ENCODE data around the gene STAB2.

STAB2 gene

DNA sequence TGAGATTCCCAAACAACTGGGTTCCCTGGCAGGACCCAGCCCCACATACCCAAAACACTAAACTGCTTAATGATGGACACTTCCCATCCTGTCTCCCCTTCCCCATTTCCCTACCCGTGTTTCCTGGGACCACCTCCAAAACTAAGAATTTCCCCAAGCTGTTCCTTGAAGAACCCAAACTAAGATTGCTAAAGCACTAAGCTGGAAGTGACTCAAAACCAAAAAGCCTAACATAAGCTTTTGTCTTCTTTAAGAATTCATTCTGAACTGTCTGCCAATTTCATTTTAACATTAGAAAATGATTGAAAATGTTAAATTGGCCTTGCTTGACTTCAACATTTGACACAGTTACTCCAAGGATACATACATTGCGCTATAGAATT, 29.5 kb upstream of the STAB2 start:
- no peak overlapping the region for H3K27ac ChIP-seq (ENCODE audit: low read depth, low read length)
- H3K27me3 ChIP-seq (ENCODE audit: control insufficient read depth, insufficient read depth, low read length) = no peaks in the 10 kb centered on the region
- no peaks in the 10 kb centered on the region for H3K4me1 ChIP-seq (ENCODE audit: control insufficient read depth, insufficient read depth, low read length)
- no peak overlapping the region for H3K4me3 ChIP-seq (ENCODE audit: low read depth, low read length)
- no peak overlapping the region for H3K9ac ChIP-seq (ENCODE audit: low read depth, low read length)
- no peaks in the 10 kb centered on the region; the same call in 1 of the 2 replicates for H3K9me3 ChIP-seq (ENCODE audit: control insufficient read depth, insufficient read depth, low read length)
- no peaks in the 10 kb centered on the region for H3K36me3 ChIP-seq (ENCODE audit: control insufficient read depth, insufficient read depth, low read length)

DNA sequence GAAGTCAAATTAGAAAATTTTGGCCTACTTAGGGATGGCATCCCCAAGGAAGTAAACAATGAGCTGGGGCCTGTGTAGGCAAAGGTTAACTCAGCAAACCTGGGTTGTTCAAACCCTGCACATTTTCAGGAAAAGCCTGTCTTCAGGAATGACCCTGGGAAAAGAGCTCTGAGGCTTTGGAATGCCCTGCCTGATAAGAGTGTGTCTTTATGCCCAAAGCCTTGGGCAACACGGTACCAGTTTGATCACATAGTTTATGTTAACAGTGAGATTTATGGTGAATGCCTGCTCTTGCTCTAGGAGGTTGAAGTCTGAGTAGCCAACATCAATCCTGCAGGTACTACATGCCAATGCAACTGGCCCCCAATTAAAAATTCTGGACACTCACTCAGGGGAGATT, 28.2 kb upstream of the STAB2 start:
- H3K4me1 ChIP-seq (ENCODE audit: control insufficient read depth, insufficient read depth, low read length) = no peaks in the 10 kb centered on the region
- no peak overlapping the region for H3K4me3 ChIP-seq (ENCODE audit: low read depth, low read length)
- no peaks in the 10 kb centered on the region; the same call in 1 of the 2 replicates for H3K9me3 ChIP-seq (ENCODE audit: control insufficient read depth, insufficient read depth, low read length)
- H3K27ac ChIP-seq (ENCODE audit: low read depth, low read length) = no peak overlapping the region
- no peaks in the 10 kb centered on the region for H3K36me3 ChIP-seq (ENCODE audit: control insufficient read depth, insufficient read depth, low read length)
- H3K9ac ChIP-seq (ENCODE audit: low read depth, low read length) = no peak overlapping the region
- no peaks in the 10 kb centered on the region for H3K27me3 ChIP-seq (ENCODE audit: control insufficient read depth, insufficient read depth, low read length)

DNA sequence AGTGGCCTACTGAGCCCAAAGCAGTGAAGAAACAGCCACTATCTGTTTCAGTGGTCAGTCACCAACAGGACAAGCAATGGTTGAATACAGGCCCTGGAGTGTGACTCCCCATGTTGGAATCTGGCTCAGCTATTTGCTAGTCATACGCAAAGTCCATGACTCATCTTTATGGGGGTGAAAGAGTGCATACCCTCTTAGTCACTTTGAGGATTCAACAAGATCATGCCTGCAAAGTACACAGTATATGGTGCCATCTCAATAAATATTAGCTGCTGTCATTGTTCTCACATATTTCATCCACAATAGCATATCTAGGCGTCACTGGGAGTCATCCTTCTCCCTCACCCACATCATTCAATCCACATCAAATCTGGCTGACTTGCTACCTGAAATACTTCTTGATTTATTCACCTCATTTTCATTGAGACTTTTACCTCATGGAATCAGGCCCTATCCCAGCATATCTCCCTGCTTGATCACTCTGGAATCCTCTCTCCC, 26.4 kb upstream of the STAB2 start:
- H3K9ac ChIP-seq (ENCODE audit: low read depth, low read length) = no peak overlapping the region
- H3K4me3 ChIP-seq (ENCODE audit: low read depth, low read length) = no peak overlapping the region

DNA sequence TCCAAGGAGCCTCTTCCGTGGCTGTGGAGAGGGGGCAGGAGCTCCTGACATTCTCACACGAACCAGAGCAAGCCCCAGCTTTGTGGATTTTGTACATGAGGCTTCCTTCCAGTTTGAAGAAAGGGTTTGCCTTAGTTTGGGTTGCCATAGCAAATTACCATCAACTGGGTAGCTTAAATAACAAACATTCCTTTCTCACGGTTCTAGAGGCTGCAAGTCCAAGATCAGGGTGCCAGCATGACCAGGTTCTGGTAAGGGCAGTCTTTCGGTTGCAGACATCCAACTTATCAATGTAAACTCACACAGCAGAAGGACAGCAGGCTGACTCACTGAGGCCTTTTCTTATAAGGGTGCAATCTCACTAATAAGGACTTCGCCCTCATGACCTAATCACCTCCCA, 25.9 kb upstream of the STAB2 start:
- H3K27ac ChIP-seq (ENCODE audit: low read depth, low read length) = no peak overlapping the region
- H3K27me3 ChIP-seq (ENCODE audit: control insufficient read depth, insufficient read depth, low read length) = no peaks in the 10 kb centered on the region
- no peak overlapping the region for H3K9ac ChIP-seq (ENCODE audit: low read depth, low read length)
- no peaks in the 10 kb centered on the region for H3K4me1 ChIP-seq (ENCODE audit: control insufficient read depth, insufficient read depth, low read length)
- H3K4me3 ChIP-seq (ENCODE audit: low read depth, low read length) = no peak overlapping the region
- H3K36me3 ChIP-seq (ENCODE audit: control insufficient read depth, insufficient read depth, low read length) = no peaks in the 10 kb centered on the region
- peaks cover 2% of the 10 kb centered on the region; the same call in 1 of the 2 replicates for H3K9me3 ChIP-seq (ENCODE audit: control insufficient read depth, insufficient read depth, low read length)

More for the DNA sequence above, 26.4 kb upstream of the STAB2 start:
- no peak overlapping the region for H3K27ac ChIP-seq (ENCODE audit: low read depth, low read length)
- no peaks in the 10 kb centered on the region for H3K27me3 ChIP-seq (ENCODE audit: control insufficient read depth, insufficient read depth, low read length)
- peaks cover 2% of the 10 kb centered on the region; the same call in 1 of the 2 replicates for H3K9me3 ChIP-seq (ENCODE audit: control insufficient read depth, insufficient read depth, low read length)
- no peaks in the 10 kb centered on the region for H3K36me3 ChIP-seq (ENCODE audit: control insufficient read depth, insufficient read depth, low read length)
- no peaks in the 10 kb centered on the region for H3K4me1 ChIP-seq (ENCODE audit: control insufficient read depth, insufficient read depth, low read length)

DNA sequence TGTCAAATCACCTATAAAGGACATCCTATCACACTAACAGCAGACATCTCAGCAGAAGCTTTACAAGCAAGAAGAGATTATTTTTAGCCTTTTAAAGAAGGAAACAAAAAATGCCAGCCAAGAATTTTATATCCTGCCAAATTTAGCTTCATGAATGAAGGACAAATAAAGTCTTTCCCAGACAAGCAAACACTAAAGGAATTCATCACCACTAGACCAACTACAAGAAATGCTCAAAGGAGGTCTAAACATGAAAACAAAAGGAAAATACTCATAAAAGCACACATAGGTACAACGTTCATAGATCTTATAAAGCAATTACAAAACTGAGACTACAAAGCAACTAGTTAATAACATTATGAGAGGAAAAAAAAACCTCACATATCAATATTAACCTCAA, 20.7 kb upstream of the STAB2 start:
- Histone ChIP-seq H3K27ac (ENCODE audit: low read depth, low read length) (no peak overlapping the region), H3K27me3 (ENCODE audit: control insufficient read depth, insufficient read depth, low read length) (no peaks in the 10 kb centered on the region), H3K4me3 (ENCODE audit: low read depth, low read length) (no peak overlapping the region), H3K9me3 (ENCODE audit: control insufficient read depth, insufficient read depth, low read length) (peaks cover 2% of the 10 kb centered on the region; the same call in 1 of the 2 replicates), H3K36me3 (ENCODE audit: control insufficient read depth, insufficient read depth, low read length) (no peaks in the 10 kb centered on the region), H3K4me1 (ENCODE audit: control insufficient read depth, insufficient read depth, low read length) (peaks cover 5% of the 10 kb centered on the region; the same call in 1 of the 2 replicates), H3K9ac (ENCODE audit: low read depth, low read length) (no peak overlapping the region)

DNA sequence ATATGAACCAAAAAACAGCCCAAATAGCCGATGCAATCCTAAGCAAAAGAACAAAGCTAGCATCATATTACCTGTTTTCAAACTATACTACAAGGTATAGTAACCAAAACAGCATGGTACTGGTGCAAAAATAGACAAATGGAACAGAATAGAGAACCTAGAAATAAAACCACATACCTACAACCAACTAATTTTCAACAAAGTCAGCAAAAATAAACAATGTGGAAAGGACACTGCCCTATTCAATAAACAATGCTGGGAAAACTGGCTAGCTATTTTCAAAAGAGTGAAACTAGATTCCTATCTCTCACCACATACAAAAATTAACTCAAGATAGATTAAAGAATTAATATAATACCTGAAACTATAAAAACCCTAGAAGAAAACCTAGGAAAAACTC, 17.8 kb upstream of the STAB2 start:
- H3K36me3 ChIP-seq (ENCODE audit: control insufficient read depth, insufficient read depth, low read length) = no peaks in the 10 kb centered on the region
- H3K9me3 ChIP-seq (ENCODE audit: control insufficient read depth, insufficient read depth, low read length) = peaks cover 2% of the 10 kb centered on the region; the same call in 1 of the 2 replicates
- H3K9ac ChIP-seq (ENCODE audit: low read depth, low read length) = no peak overlapping the region

DNA sequence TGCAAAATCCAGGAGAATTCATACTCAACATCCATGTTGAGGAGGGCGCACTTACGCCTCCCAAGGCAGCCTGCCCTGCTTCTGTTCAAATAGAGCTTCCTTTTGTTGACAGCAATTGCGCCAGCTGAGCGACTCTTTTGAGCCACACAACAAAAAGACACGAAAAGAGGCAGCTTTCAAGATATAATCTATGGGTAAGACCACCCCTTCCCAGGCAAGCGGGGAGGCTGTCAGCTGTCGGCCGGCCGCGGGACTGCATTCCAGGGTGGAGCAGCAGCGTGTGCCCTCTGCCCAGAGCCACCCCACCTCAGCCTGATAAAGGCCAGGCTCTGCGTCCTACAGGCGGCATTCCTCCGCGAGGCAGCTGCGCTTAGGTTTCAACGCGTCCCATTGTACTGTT, 15.8 kb upstream of the STAB2 start:
- H3K27me3 ChIP-seq (ENCODE audit: control insufficient read depth, insufficient read depth, low read length) = no peaks in the 10 kb centered on the region
- H3K36me3 ChIP-seq (ENCODE audit: control insufficient read depth, insufficient read depth, low read length) = no peaks in the 10 kb centered on the region
- no peak overlapping the region for H3K9ac ChIP-seq (ENCODE audit: low read depth, low read length)
- H3K9me3 ChIP-seq (ENCODE audit: control insufficient read depth, insufficient read depth, low read length) = no peaks in the 10 kb centered on the region
- H3K27ac ChIP-seq (ENCODE audit: low read depth, low read length) = no peak overlapping the region
- peak overlapping the region; percentile 41 for H3K4me3 ChIP-seq (ENCODE audit: low read depth, low read length)
- H3K4me1 ChIP-seq (ENCODE audit: control insufficient read depth, insufficient read depth, low read length) = peaks cover 15% of the 10 kb centered on the region

More for the DNA sequence above, 17.8 kb upstream of the STAB2 start:
- no peaks in the 10 kb centered on the region for H3K27me3 ChIP-seq (ENCODE audit: control insufficient read depth, insufficient read depth, low read length)
- no peak overlapping the region for H3K27ac ChIP-seq (ENCODE audit: low read depth, low read length)
- H3K4me1 ChIP-seq (ENCODE audit: control insufficient read depth, insufficient read depth, low read length) = peaks cover 10% of the 10 kb centered on the region
- no peak overlapping the region for H3K4me3 ChIP-seq (ENCODE audit: low read depth, low read length)

DNA sequence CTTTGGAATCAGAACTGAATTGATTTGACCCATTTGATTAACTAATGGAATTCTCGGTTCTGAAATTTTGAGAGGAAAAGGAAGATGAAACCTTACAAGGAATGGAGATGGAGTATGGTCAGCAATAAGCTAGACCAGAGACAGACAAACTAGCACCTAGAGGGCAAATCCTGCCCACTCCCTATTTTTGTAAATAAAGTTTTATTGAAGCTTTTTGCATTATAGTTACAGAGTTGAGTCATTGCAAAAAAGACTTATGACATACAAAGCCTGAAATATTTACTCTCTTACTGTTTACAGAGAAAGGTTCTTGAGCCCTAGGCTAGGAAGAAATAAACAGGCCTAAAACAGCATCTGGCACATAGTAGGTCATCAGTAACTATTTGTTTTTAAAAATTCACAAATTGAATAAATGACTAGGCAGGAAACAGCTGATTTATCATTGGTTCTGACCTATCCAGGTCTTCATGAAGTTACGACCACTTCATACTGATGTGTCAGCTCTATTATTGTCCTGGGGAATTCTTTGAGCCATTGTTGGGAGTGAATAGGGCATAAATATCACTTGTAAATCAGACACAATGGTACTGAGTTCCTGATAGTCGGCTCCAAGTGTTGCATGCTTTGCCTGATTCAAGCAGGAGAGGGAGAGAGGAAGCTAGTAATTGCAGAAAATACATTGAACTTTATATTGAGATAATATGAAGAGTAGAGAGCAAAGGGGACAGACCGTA, 14.6 kb upstream of the STAB2 start:
- peaks cover 15% of the 10 kb centered on the region for H3K4me1 ChIP-seq (ENCODE audit: control insufficient read depth, insufficient read depth, low read length)
- H3K9me3 ChIP-seq (ENCODE audit: control insufficient read depth, insufficient read depth, low read length) = no peaks in the 10 kb centered on the region
- H3K27me3 ChIP-seq (ENCODE audit: control insufficient read depth, insufficient read depth, low read length) = no peaks in the 10 kb centered on the region
- no peak overlapping the region for H3K27ac ChIP-seq (ENCODE audit: low read depth, low read length)
- H3K4me3 ChIP-seq (ENCODE audit: low read depth, low read length) = no peak overlapping the region
- no peak overlapping the region for H3K9ac ChIP-seq (ENCODE audit: low read depth, low read length)
- H3K36me3 ChIP-seq (ENCODE audit: control insufficient read depth, insufficient read depth, low read length) = no peaks in the 10 kb centered on the region

DNA sequence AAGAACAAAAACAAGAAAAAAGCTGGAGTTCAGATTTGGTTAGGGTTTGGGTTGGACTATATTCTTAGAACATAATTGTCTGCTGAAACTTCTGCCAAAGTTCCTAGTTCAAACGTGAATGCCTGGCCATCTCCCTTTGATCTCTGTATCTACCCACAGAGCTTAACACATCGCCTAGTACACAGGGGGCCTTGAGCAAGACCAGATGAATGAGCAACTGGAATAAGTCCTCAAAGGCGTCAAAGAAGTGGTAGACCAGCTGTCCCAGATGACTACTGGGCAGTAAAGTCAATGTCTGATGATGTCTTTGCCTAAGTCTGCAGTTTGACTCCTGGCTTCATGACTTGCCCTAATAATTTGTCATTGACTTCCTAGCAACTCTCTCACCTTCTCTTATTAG, 13.9 kb upstream of the STAB2 start:
- H3K27ac ChIP-seq (ENCODE audit: low read depth, low read length) = no peak overlapping the region
- H3K9ac ChIP-seq (ENCODE audit: low read depth, low read length) = no peak overlapping the region
- no peaks in the 10 kb centered on the region for H3K9me3 ChIP-seq (ENCODE audit: control insufficient read depth, insufficient read depth, low read length)
- H3K4me1 ChIP-seq (ENCODE audit: control insufficient read depth, insufficient read depth, low read length) = peaks cover 15% of the 10 kb centered on the region
- no peaks in the 10 kb centered on the region for H3K36me3 ChIP-seq (ENCODE audit: control insufficient read depth, insufficient read depth, low read length)
- H3K27me3 ChIP-seq (ENCODE audit: control insufficient read depth, insufficient read depth, low read length) = no peaks in the 10 kb centered on the region
- H3K4me3 ChIP-seq (ENCODE audit: low read depth, low read length) = no peak overlapping the region

DNA sequence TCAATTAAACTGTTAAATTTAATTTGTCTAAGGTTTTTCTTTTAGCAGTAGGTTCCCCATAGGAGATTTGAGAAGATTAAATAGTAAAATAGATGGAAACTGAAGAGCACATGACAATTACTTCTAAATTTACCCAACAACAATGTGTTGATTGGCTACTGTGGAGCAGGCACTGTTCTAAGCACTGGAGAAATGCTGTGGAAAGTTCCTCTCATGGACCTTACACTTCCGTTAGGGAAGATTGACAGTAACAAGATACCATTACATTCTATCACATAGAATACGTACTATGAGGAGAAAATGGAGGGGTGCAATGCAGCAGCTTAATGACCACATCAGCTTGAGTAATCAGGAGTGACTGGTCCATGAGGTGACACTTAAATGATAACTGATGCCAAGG, 8.1 kb upstream of the STAB2 start:
- Histone ChIP-seq H3K9ac (ENCODE audit: low read depth, low read length) (no peak overlapping the region), H3K4me3 (ENCODE audit: low read depth, low read length) (no peak overlapping the region), H3K27ac (ENCODE audit: low read depth, low read length) (no peak overlapping the region), H3K9me3 (ENCODE audit: control insufficient read depth, insufficient read depth, low read length) (no peaks in the 10 kb centered on the region), H3K36me3 (ENCODE audit: control insufficient read depth, insufficient read depth, low read length) (no peaks in the 10 kb centered on the region), H3K4me1 (ENCODE audit: control insufficient read depth, insufficient read depth, low read length) (peaks cover 5% of the 10 kb centered on the region; the same call in 1 of the 2 replicates), H3K27me3 (ENCODE audit: control insufficient read depth, insufficient read depth, low read length) (no peaks in the 10 kb centered on the region)

DNA sequence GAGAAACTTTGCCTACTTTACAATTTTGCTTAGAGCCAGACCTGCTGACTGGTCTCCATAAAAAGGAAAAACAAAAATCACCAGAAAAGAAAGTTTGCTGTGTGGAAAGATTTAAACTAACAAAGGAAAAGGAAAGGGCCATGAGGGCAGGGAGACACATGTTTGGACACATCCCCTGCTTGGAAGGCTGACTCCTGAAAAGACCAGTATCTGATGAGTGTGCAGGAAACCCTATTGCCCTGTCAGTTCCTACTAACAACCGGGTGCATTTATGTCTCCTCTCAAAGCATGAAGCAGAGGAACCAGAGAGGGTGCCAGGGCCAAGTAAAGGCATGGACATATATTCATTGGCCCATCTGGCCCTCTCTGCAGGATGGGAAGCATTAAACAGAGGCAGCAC, 7.0 kb upstream of the STAB2 start:
- no peaks in the 10 kb centered on the region for H3K27me3 ChIP-seq (ENCODE audit: control insufficient read depth, insufficient read depth, low read length)
- no peaks in the 10 kb centered on the region for H3K9me3 ChIP-seq (ENCODE audit: control insufficient read depth, insufficient read depth, low read length)
- no peaks in the 10 kb centered on the region for H3K36me3 ChIP-seq (ENCODE audit: control insufficient read depth, insufficient read depth, low read length)
- H3K4me3 ChIP-seq (ENCODE audit: low read depth, low read length) = no peak overlapping the region
- peaks cover 1% of the 10 kb centered on the region; the same call in 1 of the 2 replicates for H3K4me1 ChIP-seq (ENCODE audit: control insufficient read depth, insufficient read depth, low read length)
- no peak overlapping the region for H3K27ac ChIP-seq (ENCODE audit: low read depth, low read length)
- H3K9ac ChIP-seq (ENCODE audit: low read depth, low read length) = no peak overlapping the region

Measured in HUES48 (cell line).